Common myeloid progenitor, CD34-positive (primary cell): Measurements from ENCODE around the gene FGD4.

Experiments used
- CTCF ChIA-PET: fragments of 350-600 bp; sonication (Branson Sonifier 250); formaldehyde crosslinking; loops from one replicate; lab custom pipeline; 2021; ENCODE audit warnings: antibody characterized with exemption; lab: Charles Lee
- POLR2A ChIA-PET: fragments of 350-600 bp; sonication (Branson Sonifier 250); formaldehyde crosslinking; loops from one replicate; lab custom pipeline; 2021; ENCODE audit warnings: antibody characterized with exemption; lab: Charles Lee
- DNase-seq, 3 donors: peaks; one replicate each; pipeline versions ENCODE4 v3.0.0 to v3.0.0-alpha.2; 2013
- H3K27ac ChIP-seq, 2 experiments: 1 replicate in 1 of 2; 2 replicates in 1 of 2; pipeline ENCODE4 v1.7.0; 2013; ENCODE audit warnings: inconsistent platforms in 2 of 2, low read length in 2 of 2, mild to moderate bottlenecking in 2 of 2, low read depth in 1 of 2, moderate library complexity in 1 of 2; ENCODE audit not compliant: severe bottlenecking in 2 of 2, insufficient read depth in 1 of 2, poor library complexity in 1 of 2
- H3K27me3 ChIP-seq, 5 experiments: replicated peaks in 2 of 5; 1 replicate in 3 of 5; 2 replicates in 2 of 5; pipeline versions ENCODE4 v1.6.1 to v1.7.0; 2013; ENCODE audit warnings: low read length in 4 of 5, mild to moderate bottlenecking in 2 of 5, moderate library complexity in 2 of 5, inconsistent platforms in 1 of 5; ENCODE audit not compliant: insufficient read depth in 5 of 5, control insufficient read depth in 4 of 5
- H3K36me3 ChIP-seq, 4 experiments: 1 replicate in 2 of 4; 2 replicates in 2 of 4; pipeline versions ENCODE4 v1.6.1 to v1.7.0; 2013; ENCODE audit warnings: low read length in 3 of 4, control low read depth in 1 of 4, mild to moderate bottlenecking in 1 of 4; ENCODE audit not compliant: control insufficient read depth in 4 of 4, insufficient read depth in 4 of 4
- H3K4me1 ChIP-seq, 4 experiments: 1 replicate in 3 of 4; 2 replicates in 1 of 4; pipeline versions ENCODE4 v1.6.1 to v1.7.1; 2013; ENCODE audit warnings: low read length in 3 of 4, mild to moderate bottlenecking in 3 of 4, control low read depth in 1 of 4, inconsistent platforms in 1 of 4, moderate library complexity in 1 of 4; ENCODE audit not compliant: control insufficient read depth in 4 of 4, insufficient read depth in 4 of 4; ENCODE audit errors: control extremely low read depth in 1 of 4
- H3K4me3 ChIP-seq, 7 experiments: 1 replicate in 4 of 7; 2 replicates in 3 of 7; pipeline versions ENCODE4 v1.5.1 to v1.7.0; 2013; ENCODE audit warnings: mild to moderate bottlenecking in 7 of 7, low read length in 6 of 7, moderate library complexity in 6 of 7, inconsistent platforms in 2 of 7, low read depth in 2 of 7, control low read depth in 1 of 7; ENCODE audit not compliant: insufficient read depth in 4 of 7, control insufficient read depth in 1 of 7; ENCODE audit errors: extremely low read depth in 1 of 7
- H3K9me3 ChIP-seq, 5 experiments: 1 replicate in 4 of 5; 2 replicates in 1 of 5; pipeline versions ENCODE4 v1.6.1 to v1.7.1; 2013; ENCODE audit warnings: low read length in 4 of 5, mild to moderate bottlenecking in 2 of 5, inconsistent platforms in 1 of 5, low read depth in 1 of 5, moderate library complexity in 1 of 5; ENCODE audit not compliant: control insufficient read depth in 4 of 5, insufficient read depth in 2 of 5; ENCODE audit errors: control extremely low read depth in 1 of 5
- WGBS: methylation state at CpG from one replicate; pipeline ENCODE4 v1.1.5; 2013; ENCODE audit not compliant: insufficient coverage; 5-methylcytosine and 5-hydroxymethylcytosine counted together

Gene FGD4

GRCh38 chr12:32390572-32391219, 8.7 kb upstream of the FGD4 start:
- WGBS = 42% methylated on average over 20 of the region's 47 CpGs
- Histone ChIP-seq H3K36me3 (no peaks in the 10 kb centered on the region), H3K9me3 (no peaks in the 10 kb centered on the region), H3K4me1 (peaks cover 0 to 4% (median 2%) of the 10 kb centered on the region in 4 experiments), H3K4me3 (peak overlapping the region in 6 of 7 experiments; percentile 40 to 76 (median 58)), H3K27me3 (no peaks in the 10 kb centered on the region), H3K27ac (no peak overlapping the region)
- ChIA-PET CTCF (no interaction called here), POLR2A (interaction anchor here (0.6 kb wide), 1 partner anchor 32 kb away, joined by 5 read pairs; no protein-coding TSS in a partner anchor)
- DNase-seq = peak; percentile 40 to 79 (median 70)

GRCh38 chr12:32395026-32395425, 4.3 kb upstream of the FGD4 start:
- no peak overlapping the region for H3K27ac ChIP-seq
- H3K36me3 ChIP-seq = no peaks in the 10 kb centered on the region
- ChIA-PET CTCF (no interaction called here), POLR2A (no interaction called here)
- H3K9me3 ChIP-seq = no peaks in the 10 kb centered on the region
- peaks cover 0 to 14% (median 12%) of the 10 kb centered on the region in 4 experiments for H3K4me1 ChIP-seq
- no peaks in the 10 kb centered on the region for H3K27me3 ChIP-seq
- no peak overlapping the region for H3K4me3 ChIP-seq
- no peak for DNase-seq

- ChIA-PET CTCF (interaction anchor here (1.0 to 3.0 kb wide), 3 partner anchors 28 to 275 kb away, joined by 3 to 8 read pairs (median 5); no protein-coding TSS in a partner anchor), POLR2A (no interaction called here)
- peak in 1 of 3 donors; percentile 15 for DNase-seq
- WGBS = 6% methylated on average over 3 of the region's 4 CpGs
- H3K27me3 ChIP-seq = peaks cover 0 to 2% (median 0%) of the 10 kb centered on the region in 5 experiments
- H3K27ac ChIP-seq = no peak overlapping the region
- no peak overlapping the region for H3K4me3 ChIP-seq
- no peaks in the 10 kb centered on the region for H3K9me3 ChIP-seq
- peaks cover 2 to 22% (median 13%) of the 10 kb centered on the region in 4 experiments for H3K4me1 ChIP-seq
- no peaks in the 10 kb centered on the region for H3K36me3 ChIP-seq
Observed at GRCh38 chr12:32397696-32398095, 1.7 kb upstream of the FGD4 start.

GRCh38 chr12:32398181-32398580, 1.2 kb upstream of the FGD4 start:
- no peaks in the 10 kb centered on the region for H3K9me3 ChIP-seq
- CTCF ChIA-PET = interaction anchor here (0.6 to 3.0 kb wide), 4 partner anchors 28 to 274 kb away, joined by 3 to 8 read pairs (median 4); no protein-coding TSS in a partner anchor
- WGBS = 100% methylated on average over 2 of the region's 4 CpGs
- POLR2A ChIA-PET = no interaction called here
- H3K27me3 ChIP-seq = peaks cover 0 to 2% (median 0%) of the 10 kb centered on the region in 5 experiments
- H3K36me3 ChIP-seq = no peaks in the 10 kb centered on the region
- H3K27ac ChIP-seq = no peak overlapping the region
- H3K4me1 ChIP-seq = peaks cover 2 to 26% (median 15%) of the 10 kb centered on the region in 4 experiments
- H3K4me3 ChIP-seq = no peak overlapping the region
- peak in 1 of 3 donors; percentile 15 for DNase-seq

GRCh38 chr12:32398816-32399369, 465 bp upstream of the FGD4 start:
- POLR2A ChIA-PET = no interaction called here
- Histone ChIP-seq H3K27me3 (peaks cover 0 to 2% (median 0%) of the 10 kb centered on the region in 5 experiments), H3K27ac (no peak overlapping the region), H3K4me3 (peak overlapping the region; percentile 42 to 90 (median 81)), H3K4me1 (peaks cover 2 to 28% (median 16%) of the 10 kb centered on the region in 4 experiments), H3K9me3 (no peaks in the 10 kb centered on the region), H3K36me3 (no peaks in the 10 kb centered on the region)
- peak in 1 of 3 donors; percentile 27 for DNase-seq
- CTCF ChIA-PET = interaction anchor here (0.9 to 3.0 kb wide), 3 partner anchors 29 to 273 kb away, joined by 4 to 8 read pairs (median 5); no protein-coding TSS in a partner anchor
- whole genome bisulfite sequencing = 4% methylated on average over 27 of the region's 36 CpGs

DNA sequence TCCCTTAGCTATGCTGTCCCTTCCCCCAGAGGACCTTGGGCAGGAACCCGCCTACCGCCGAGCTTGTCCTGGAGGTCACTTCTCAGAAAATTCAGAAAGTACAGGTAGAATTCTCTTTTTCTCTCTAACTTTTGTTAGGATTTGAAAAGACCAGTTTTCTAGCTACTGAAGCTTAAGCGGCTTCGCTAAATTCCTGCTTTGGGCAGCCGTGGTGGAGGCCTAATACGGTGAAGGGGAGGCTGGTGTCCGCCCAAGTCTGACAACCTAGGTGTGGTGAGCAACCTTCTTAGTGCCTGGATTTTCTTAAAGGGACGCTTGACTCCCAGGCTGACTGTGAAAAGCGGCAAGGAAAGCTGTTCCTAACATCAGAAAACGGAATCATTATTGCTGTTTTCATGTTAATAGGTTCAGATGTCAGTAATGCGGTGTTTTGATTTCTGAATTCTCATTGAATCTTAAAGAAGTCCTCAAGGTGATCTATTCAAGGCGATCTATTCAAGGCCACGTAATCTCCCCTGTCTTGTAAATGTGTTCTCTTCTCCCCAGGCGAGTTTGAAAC, 835 bp downstream of the FGD4 start:
- peaks cover 2 to 28% (median 16%) of the 10 kb centered on the region in 4 experiments for H3K4me1 ChIP-seq
- H3K4me3 ChIP-seq = peak overlapping the region; percentile 69 to 90 (median 81)
- POLR2A ChIA-PET = no interaction called here
- peak in 1 of 3 donors; percentile 18 for DNase-seq
- 40% methylated on average over 11 of the region's 15 CpGs for WGBS
- no peaks in the 10 kb centered on the region for H3K36me3 ChIP-seq
- H3K27ac ChIP-seq = no peak overlapping the region
- no peaks in the 10 kb centered on the region for H3K9me3 ChIP-seq
- H3K27me3 ChIP-seq = peaks cover 0 to 2% (median 0%) of the 10 kb centered on the region in 5 experiments
- CTCF ChIA-PET = interaction anchor here (0.6 to 3.0 kb wide), 3 partner anchors 22 to 272 kb away, joined by 3 to 8 read pairs (median 3); no protein-coding TSS in a partner anchor
